Stimulated activated CD8-positive, alpha-beta memory T cell treated with anti-CD3 and anti-CD28 coated beads, Interleukin-15, amount 100 ng/mL, for 1 hour (primary cell): ENCODE data around the gene CEMIP.

Experiments used
- DNase-seq: peaks from one replicate; pipeline ENCODE4 v3.0.0-alpha.2; 2020; ENCODE audit warnings: low read depth

The CEMIP gene

GRCh38 chr15:80929689-80930088 is 150.5 kb downstream of the CEMIP start:
- DNase-seq, result no peak

GRCh38 chr15:80931191-80931590 is 152.0 kb downstream of the CEMIP start:
- DNase-seq, result no peak

- no peak for DNase-seq
These were observed 152.7 kb downstream of the CEMIP start for GRCh38 chr15:80931721-80932512.

- no peak for DNase-seq
These were observed 153.3 kb downstream of the CEMIP start for GRCh38 chr15:80932513-80932815.

GRCh38 chr15:80932989-80933388 is 153.8 kb downstream of the CEMIP start:
- DNase-seq, result no peak

- no peak for DNase-seq
These were observed 155.6 kb downstream of the CEMIP start for GRCh38 chr15:80934761-80935221.

- no peak for DNase-seq
These were observed 157.3 kb downstream of the CEMIP start for GRCh38 chr15:80936288-80937078.

GRCh38 chr15:80937718-80938117 is 158.5 kb downstream of the CEMIP start:
- DNase-seq, result no peak

GRCh38 chr15:80939216-80939615 is 160.0 kb downstream of the CEMIP start:
- DNase-seq, result no peak

- DNase-seq, result no peak
These were observed 161.2 kb downstream of the CEMIP start for GRCh38 chr15:80940331-80940730.

- no peak for DNase-seq
These were observed 161.7 kb downstream of the CEMIP start for GRCh38 chr15:80940851-80941250.

- no peak for DNase-seq
These were observed 163.1 kb downstream of the CEMIP start for GRCh38 chr15:80942266-80942665.

- no peak for DNase-seq
These were observed 163.8 kb downstream of the CEMIP start for GRCh38 chr15:80942746-80943565.

- DNase-seq, result no peak
These were observed 165.6 kb downstream of the CEMIP start for GRCh38 chr15:80944818-80945217.

GRCh38 chr15:80945605-80946004 is 166.4 kb downstream of the CEMIP start:
- DNase-seq, result no peak

GRCh38 chr15:80946576-80946975 is 167.4 kb downstream of the CEMIP start:
- DNase-seq, result no peak

GRCh38 chr15:80948651-80949292 is 169.6 kb downstream of the CEMIP start:
- DNase-seq, result no peak

GRCh38 chr15:80949756-80950155 is 170.6 kb downstream of the CEMIP start:
- no peak for DNase-seq

GRCh38 chr15:80950291-80951078 is 171.3 kb downstream of the CEMIP start:
- DNase-seq, result no peak

- no peak for DNase-seq
These were observed 172.8 kb downstream of the CEMIP start for GRCh38 chr15:80951941-80952340.
